WTC11 (cell line): ENCODE measurements around the gene CHAC1.

Source experiments
- ATF1 ChIP-seq: sonication (generic); formaldehyde crosslinking; IDR thresholded peaks from 2 replicates; pipeline ENCODE4 v1.8.1; 2023; ENCODE audit warnings: mild to moderate bottlenecking, moderate library complexity, missing genetic modification reagents
- GABPB1 ChIP-seq: sonication (generic); formaldehyde crosslinking; IDR thresholded peaks from 2 replicates; pipeline ENCODE4 v1.8.1; 2023; ENCODE audit warnings: mild to moderate bottlenecking, missing genetic modification reagents
- SP1 ChIP-seq: sonication (generic); formaldehyde crosslinking; conservative IDR thresholded peaks from 2 replicates; pipeline ENCODE4 v1.8.1; 2022; ENCODE audit warnings: missing genetic modification reagents
- ZNF121 ChIP-seq: sonication (generic); formaldehyde crosslinking; IDR thresholded peaks from 2 replicates; pipeline ENCODE4 v1.8.0; 2023; ENCODE audit warnings: missing genetic modification reagents
- ZNF232 ChIP-seq: sonication (generic); formaldehyde crosslinking; IDR thresholded peaks from 2 replicates; pipeline ENCODE4 v1.8.0; 2022; ENCODE audit warnings: mild to moderate bottlenecking, missing genetic modification reagents
- ZNF317 ChIP-seq: sonication (generic); formaldehyde crosslinking; IDR thresholded peaks from 2 replicates; pipeline ENCODE4 v1.8.1; 2023; ENCODE audit warnings: low read depth, mild to moderate bottlenecking, moderate library complexity, missing genetic modification reagents, borderline replicate concordance
- ZNF671 ChIP-seq: fragments of 250-450 bp; sonication (Bioruptor Pico); IDR thresholded peaks from 2 replicates; pipeline ENCODE4 v1.8.0; 2021; ENCODE audit warnings: mild to moderate bottlenecking
- TF ChIP-seq, protein P1 (sequence below): fragments of 200-600 bp; IDR thresholded peaks from 2 replicates; pipeline ENCODE4 v1.8.0; 2022; ENCODE audit warnings: antibody characterized with exemption
- TF ChIP-seq, protein P2 (sequence below): sonication (generic); formaldehyde crosslinking; IDR thresholded peaks from 2 replicates; pipeline ENCODE4 v1.8.0; 2022; ENCODE audit warnings: mild to moderate bottlenecking, missing genetic modification reagents
- TF ChIP-seq, protein P3 (sequence below): sonication (generic); formaldehyde crosslinking; IDR thresholded peaks from 2 replicates; pipeline ENCODE4 v1.8.0; 2022; ENCODE audit warnings: mild to moderate bottlenecking, missing genetic modification reagents
- TF ChIP-seq, protein P4 (sequence below): sonication (generic); formaldehyde crosslinking; IDR thresholded peaks from 2 replicates; pipeline ENCODE4 v1.8.1; 2023; ENCODE audit warnings: mild to moderate bottlenecking, missing genetic modification reagents, moderate library complexity

DNA sequence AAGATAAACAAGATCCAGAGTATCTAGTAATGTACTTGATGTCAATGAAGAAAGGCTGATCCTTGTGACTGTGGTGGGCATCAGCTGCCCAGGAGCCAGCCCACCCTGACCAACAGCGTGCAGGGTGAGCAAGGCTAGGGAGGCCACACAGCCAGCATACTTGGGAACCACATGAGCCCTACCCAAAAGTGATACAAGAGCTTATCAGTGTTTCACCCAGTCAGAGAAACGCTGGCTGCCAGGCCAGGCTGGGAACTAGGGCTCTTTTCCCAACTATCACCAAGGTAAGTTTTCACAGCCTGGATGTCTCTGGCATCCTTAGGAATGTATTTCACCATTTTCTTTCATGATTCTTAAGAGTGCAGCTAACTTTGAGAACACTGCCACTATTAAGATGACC, 24.9 kb downstream of the CHAC1 start:
- TF ChIP-seq, protein P1, sequence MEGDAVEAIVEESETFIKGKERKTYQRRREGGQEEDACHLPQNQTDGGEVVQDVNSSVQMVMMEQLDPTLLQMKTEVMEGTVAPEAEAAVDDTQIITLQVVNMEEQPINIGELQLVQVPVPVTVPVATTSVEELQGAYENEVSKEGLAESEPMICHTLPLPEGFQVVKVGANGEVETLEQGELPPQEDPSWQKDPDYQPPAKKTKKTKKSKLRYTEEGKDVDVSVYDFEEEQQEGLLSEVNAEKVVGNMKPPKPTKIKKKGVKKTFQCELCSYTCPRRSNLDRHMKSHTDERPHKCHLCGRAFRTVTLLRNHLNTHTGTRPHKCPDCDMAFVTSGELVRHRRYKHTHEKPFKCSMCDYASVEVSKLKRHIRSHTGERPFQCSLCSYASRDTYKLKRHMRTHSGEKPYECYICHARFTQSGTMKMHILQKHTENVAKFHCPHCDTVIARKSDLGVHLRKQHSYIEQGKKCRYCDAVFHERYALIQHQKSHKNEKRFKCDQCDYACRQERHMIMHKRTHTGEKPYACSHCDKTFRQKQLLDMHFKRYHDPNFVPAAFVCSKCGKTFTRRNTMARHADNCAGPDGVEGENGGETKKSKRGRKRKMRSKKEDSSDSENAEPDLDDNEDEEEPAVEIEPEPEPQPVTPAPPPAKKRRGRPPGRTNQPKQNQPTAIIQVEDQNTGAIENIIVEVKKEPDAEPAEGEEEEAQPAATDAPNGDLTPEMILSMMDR: no peak
- TF ChIP-seq, protein P2, sequence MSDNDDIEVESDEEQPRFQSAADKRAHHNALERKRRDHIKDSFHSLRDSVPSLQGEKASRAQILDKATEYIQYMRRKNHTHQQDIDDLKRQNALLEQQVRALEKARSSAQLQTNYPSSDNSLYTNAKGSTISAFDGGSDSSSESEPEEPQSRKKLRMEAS (CRISPR knock-in tag): no peak
- TF ChIP-seq, protein P3, sequence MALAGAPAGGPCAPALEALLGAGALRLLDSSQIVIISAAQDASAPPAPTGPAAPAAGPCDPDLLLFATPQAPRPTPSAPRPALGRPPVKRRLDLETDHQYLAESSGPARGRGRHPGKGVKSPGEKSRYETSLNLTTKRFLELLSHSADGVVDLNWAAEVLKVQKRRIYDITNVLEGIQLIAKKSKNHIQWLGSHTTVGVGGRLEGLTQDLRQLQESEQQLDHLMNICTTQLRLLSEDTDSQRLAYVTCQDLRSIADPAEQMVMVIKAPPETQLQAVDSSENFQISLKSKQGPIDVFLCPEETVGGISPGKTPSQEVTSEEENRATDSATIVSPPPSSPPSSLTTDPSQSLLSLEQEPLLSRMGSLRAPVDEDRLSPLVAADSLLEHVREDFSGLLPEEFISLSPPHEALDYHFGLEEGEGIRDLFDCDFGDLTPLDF: no peak
- no peak for TF ChIP-seq GABPB1 (CRISPR knock-in tag)
- no peak for TF ChIP-seq ZNF121 (CRISPR knock-in tag)
- TF ChIP-seq ZNF671: no peak
- TF ChIP-seq, protein P4, sequence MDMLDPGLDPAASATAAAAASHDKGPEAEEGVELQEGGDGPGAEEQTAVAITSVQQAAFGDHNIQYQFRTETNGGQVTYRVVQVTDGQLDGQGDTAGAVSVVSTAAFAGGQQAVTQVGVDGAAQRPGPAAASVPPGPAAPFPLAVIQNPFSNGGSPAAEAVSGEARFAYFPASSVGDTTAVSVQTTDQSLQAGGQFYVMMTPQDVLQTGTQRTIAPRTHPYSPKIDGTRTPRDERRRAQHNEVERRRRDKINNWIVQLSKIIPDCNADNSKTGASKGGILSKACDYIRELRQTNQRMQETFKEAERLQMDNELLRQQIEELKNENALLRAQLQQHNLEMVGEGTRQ (CRISPR knock-in tag): no peak
- no peak for TF ChIP-seq ATF1 (CRISPR knock-in tag)
- TF ChIP-seq ZNF317 (CRISPR knock-in tag): no peak
- TF ChIP-seq ZNF232 (CRISPR knock-in tag): no peak
- TF ChIP-seq SP1 (CRISPR knock-in tag): no peak
